ENCODE results near the gene ZIK1. TPM values are rescaled to one million over a fixed set of nuclear protein-coding genes. Genes with fewer than 3 reads are reported as not detected.

The ZIK1 gene
- total and polyA plus RNA-seq, 2 of the 4 experiments (the other 2 are of a cell fraction) = 4.1 to 11.8 TPM

- Histone ChIP-seq H4K20me1 (ENCODE audit: insufficient read depth, low read length) (no peaks in the 10 kb centered on the region), H4K91ac (ENCODE audit: insufficient read depth, low read depth, low read length) (peak within 1 kb of the TSS; percentile 29; the same call in 1 of the 2 replicates), H2BK20ac (ENCODE audit: low read depth, low read length) (no peak within 1 kb of the TSS), H3K79me1 (ENCODE audit: low read depth in 1 of 2, low read length in 2 of 2) (peaks cover 26 to 54% of the 10 kb centered on the region in 2 experiments; a peak in 3 of 4 replicates), H3K4me1 (ENCODE audit: control insufficient read depth, insufficient read depth, low read length) (peaks cover 2% of the 10 kb centered on the region; the same call in 1 of the 2 replicates), H4K8ac (ENCODE audit: low read depth in 2 of 2, low read length in 2 of 2) (peak within 1 kb of the TSS; percentile 96 to 98), H3K56ac (ENCODE audit: extremely low read depth, insufficient read depth, low read length) (no peak within 1 kb of the TSS), H2AK5ac (ENCODE audit: low read depth, low read length) (peak within 1 kb of the TSS; percentile 93), H2BK5ac (ENCODE audit: low read depth, low read length, poor library complexity, severe bottlenecking) (peak within 1 kb of the TSS; percentile 12), H2BK120ac (ENCODE audit: low read depth, low read length) (no peak within 1 kb of the TSS; the same call in 1 of the 2 replicates), H2AFZ (replicated peaks; ENCODE audit: low read length, poor library complexity) (peak within 1 kb of the TSS; percentile 99), H3K27me3 (ENCODE audit: control insufficient read depth, insufficient read depth, low read length) (no peaks in the 10 kb centered on the region), H3K23ac (ENCODE audit: low read depth, low read length) (peak within 1 kb of the TSS; percentile 99), H3K9me1 (ENCODE audit: insufficient read depth, low read length) (no peaks in the 10 kb centered on the region), H3K18ac (ENCODE audit: low read depth, low read length) (no peak within 1 kb of the TSS), H4K5ac (ENCODE audit: low read depth, low read length) (peak within 1 kb of the TSS; percentile 73), H3K4me3 (ENCODE audit: insufficient read depth, low read depth, low read length) (peak within 1 kb of the TSS; percentile 96), H3K4ac (ENCODE audit: low read depth, low read length) (peak within 1 kb of the TSS; percentile 85), H2AK9ac (replicated peaks; ENCODE audit: low read depth, low read length, poor library complexity) (peak within 1 kb of the TSS; percentile 98), H3K9ac (ENCODE audit: low read depth, low read length) (peak within 1 kb of the TSS; percentile 70), H3K4me2 (ENCODE audit: low read depth, low read length) (peak within 1 kb of the TSS; percentile 94), H3K27ac (ENCODE audit: insufficient read depth, low read length) (peak within 1 kb of the TSS; percentile 66), H3K9me3 (ENCODE audit: control insufficient read depth, insufficient read depth, low read length) (peaks cover 42% of the 10 kb centered on the region), H3K14ac (replicated peaks; ENCODE audit: low read depth, low read length) (peak within 1 kb of the TSS; percentile 83), H2BK15ac (ENCODE audit: low read depth, low read length) (no peak within 1 kb of the TSS), H3K36me3 (ENCODE audit: control insufficient read depth, insufficient read depth, low read length) (peaks cover 36% of the 10 kb centered on the region)
- CTCF ChIA-PET = no interaction called here
- dilution Hi-C loops (cut with HindIII; ENCODE audit: low sequenced_read_pairs, unreplicated experiment) = no loop called here
- TF ChIP-seq RAD21 (IDR thresholded peaks at IDR 0.05; ENCODE audit: low read length) (no peak; the same call in 1 of the 2 replicates), ELK1 (IDR thresholded peaks at IDR 0.05; ENCODE audit: borderline replicate concordance, low read depth, low read length) (no peak), POLR2A (IDR thresholded peaks at IDR 0.05; ENCODE audit: low read depth, low read length) (0 out of 2 replicates have a peak, but pooled peaks have one; percentile 42), NFE2L2 (IDR thresholded peaks at IDR 0.05; ENCODE audit: low read depth, low read length) (no peak), MXI1 (IDR thresholded peaks at IDR 0.05; ENCODE audit: borderline replicate concordance, low read depth, low read length) (peak; percentile 70; the same call in 1 of the 2 replicates), CHD1 (IDR thresholded peaks at IDR 0.05; ENCODE audit: low read depth, low read length) (no peak), CTCF (conservative IDR thresholded peaks at IDR 0.05; ENCODE audit: low read depth, low read length) (peak; percentile 39), BHLHE40 (IDR thresholded peaks at IDR 0.05; ENCODE audit: low read depth, low read length) (no peak), SMC3 (IDR thresholded peaks at IDR 0.05; ENCODE audit: low read depth, low read length) (peak; percentile 11; the same call in 1 of the 2 replicates), CEBPB (IDR thresholded peaks at IDR 0.05; ENCODE audit: low read depth, low read length) (no peak), MAZ (IDR thresholded peaks at IDR 0.05; ENCODE audit: borderline replicate concordance, low read depth, low read length) (peak; percentile 32; the same call in 1 of the 2 replicates)
- TF ChIP-seq, protein P1, sequence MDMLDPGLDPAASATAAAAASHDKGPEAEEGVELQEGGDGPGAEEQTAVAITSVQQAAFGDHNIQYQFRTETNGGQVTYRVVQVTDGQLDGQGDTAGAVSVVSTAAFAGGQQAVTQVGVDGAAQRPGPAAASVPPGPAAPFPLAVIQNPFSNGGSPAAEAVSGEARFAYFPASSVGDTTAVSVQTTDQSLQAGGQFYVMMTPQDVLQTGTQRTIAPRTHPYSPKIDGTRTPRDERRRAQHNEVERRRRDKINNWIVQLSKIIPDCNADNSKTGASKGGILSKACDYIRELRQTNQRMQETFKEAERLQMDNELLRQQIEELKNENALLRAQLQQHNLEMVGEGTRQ (IDR thresholded peaks at IDR 0.05; ENCODE audit: low read depth, low read length) = no peak
- ATAC-seq (ENCODE audit: low read depth) (peak; percentile 99), DNase-seq (peak; percentile 87)
- 1% methylated on average over 40 of the region's 64 CpGs; no CpG with 5 or more reads in 1 of the 2 experiments for WGBS, 2 experiments (ENCODE audit: extremely low coverage in 2 of 2, insufficient read length in 1 of 2)
- BruUV-seq (replicated peaks) = no TSS peak
- in situ Hi-C loops (cut with MboI; ENCODE audit: low sequenced_read_pairs) = no loop called here
- intact Hi-C loops (cut with micrococcal nuclease) = no loop called here
- POLR2A ChIA-PET (ENCODE audit: unreplicated experiment) = interaction anchor here (0.5 to 0.9 kb wide), 3 partner anchors 10 to 55 kb away, joined by 3 to 4 read pairs (median 3); no protein-coding TSS in a partner anchor
Observed at GRCh38 chr19:57613941-57614743, 30.2 kb downstream of the ZIK1 start, which contains the start of gene ZNF134. Gene ZNF134, plus strand, starts transcription at chr19:57614242. Its CDS starts 5,227 bp downstream, at chr19:57619469.

Measured in IMR-90 (cell line).